ENCODE results near the gene SLCO3A1.
"Not testable (repeated sequence)": the region's sequence is repeated elsewhere in the genome, so short reads cannot be mapped to it uniquely, and the experiment has no call there.

Gene SLCO3A1

GRCh38 chr15:91942720-91943394 lies 89.3 kb downstream of the SLCO3A1 start:
- DNase-seq: no peak

- DNase-seq: no peak
Measured at GRCh38 chr15:91944331-91944730, 90.8 kb downstream of the SLCO3A1 start.

DNA sequence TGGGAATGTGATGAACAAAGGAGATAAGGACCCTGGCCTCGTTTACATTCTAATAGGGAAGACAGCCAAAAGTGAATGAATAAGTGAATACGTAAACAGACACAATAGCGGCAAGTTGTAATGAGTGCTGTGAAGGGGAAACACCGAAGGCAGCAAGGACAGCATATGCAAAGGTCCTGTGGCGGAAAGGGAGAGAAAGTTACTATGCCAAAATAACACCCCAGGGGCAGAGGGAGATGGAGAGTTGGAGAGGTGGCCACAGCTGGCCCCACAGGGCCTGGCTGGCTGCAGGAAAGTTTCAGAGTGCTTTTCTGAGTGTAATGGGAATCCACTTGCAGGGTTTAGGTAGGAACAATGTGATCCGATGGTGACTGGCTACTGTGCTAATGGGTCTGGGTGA lies 91.9 kb downstream of the SLCO3A1 start:
- DNase-seq: no peak

- DNase-seq: no peak
Measured at GRCh38 chr15:91946075-91946474, 92.6 kb downstream of the SLCO3A1 start.

- no peak for DNase-seq
Measured at GRCh38 chr15:91946581-91947292, 93.2 kb downstream of the SLCO3A1 start.

DNA sequence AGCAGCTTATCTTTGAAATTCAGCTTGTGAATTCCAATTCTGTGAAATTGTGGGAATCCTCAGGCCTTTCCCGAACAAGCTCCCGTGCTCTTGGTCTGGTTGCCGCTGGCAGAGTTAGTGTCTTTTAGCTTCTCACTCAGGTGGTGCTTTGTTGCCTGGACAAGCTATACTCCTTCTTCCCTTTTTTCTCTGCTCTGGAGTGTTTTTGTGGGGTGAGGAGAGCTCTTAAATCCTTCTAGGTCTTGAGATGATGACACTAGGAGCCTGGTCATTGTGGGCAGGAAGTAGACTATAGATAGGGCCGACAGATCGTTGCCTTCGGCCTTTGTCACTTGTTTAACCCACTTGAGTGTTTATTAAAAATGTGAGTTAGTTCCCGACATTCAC lies 93.8 kb downstream of the SLCO3A1 start:
- DNase-seq: no peak

GRCh38 chr15:91947683-91948608 lies 94.4 kb downstream of the SLCO3A1 start:
- DNase-seq: no peak

GRCh38 chr15:91949361-91949760 lies 95.9 kb downstream of the SLCO3A1 start:
- no peak for DNase-seq

GRCh38 chr15:91950054-91950453 lies 96.5 kb downstream of the SLCO3A1 start:
- DNase-seq: no peak

GRCh38 chr15:91950631-91951329 lies 97.3 kb downstream of the SLCO3A1 start:
- no peak for DNase-seq

DNA sequence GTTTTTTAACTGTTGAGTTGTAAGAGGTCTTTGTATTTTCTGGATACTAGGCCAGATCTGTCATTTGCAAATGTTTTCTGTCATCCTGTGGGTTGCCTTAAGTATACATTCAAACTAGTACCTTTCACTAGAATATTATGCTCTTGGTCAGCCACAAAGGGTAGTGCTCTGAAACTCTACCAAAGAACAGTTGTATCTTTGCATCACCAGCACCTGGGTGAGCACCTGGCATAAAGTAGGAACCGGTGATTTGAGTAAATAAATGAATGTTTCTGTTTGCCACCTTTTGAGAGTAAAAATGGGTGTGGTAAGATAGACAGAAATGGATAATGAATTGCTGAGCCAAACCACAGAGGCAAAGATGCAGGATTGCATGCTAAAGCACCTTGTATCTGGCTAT lies 98.7 kb downstream of the SLCO3A1 start:
- DNase-seq: no peak

DNA sequence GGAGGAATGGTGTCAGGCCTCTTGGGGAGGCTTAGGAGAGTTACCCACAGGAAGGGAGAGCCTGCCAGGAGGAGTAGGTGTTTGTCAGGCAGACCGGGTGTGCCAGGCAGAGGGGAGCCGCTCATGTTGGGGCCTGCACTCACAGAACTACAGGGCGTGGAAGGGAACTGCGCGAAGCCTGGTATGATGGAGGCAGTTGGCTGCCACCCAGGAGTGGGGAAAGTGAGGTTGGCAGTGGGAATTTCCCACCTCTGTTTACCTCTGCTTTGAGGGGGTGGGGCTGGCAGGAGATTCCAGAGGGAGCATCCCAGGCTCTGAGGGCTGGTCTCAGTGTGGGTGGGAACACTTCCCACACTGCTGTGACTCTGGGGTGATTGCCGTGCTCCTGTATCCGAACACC lies 99.9 kb downstream of the SLCO3A1 start:
- no peak for DNase-seq

GRCh38 chr15:91954292-91954691 lies 100.8 kb downstream of the SLCO3A1 start:
- DNase-seq: no peak

DNA sequence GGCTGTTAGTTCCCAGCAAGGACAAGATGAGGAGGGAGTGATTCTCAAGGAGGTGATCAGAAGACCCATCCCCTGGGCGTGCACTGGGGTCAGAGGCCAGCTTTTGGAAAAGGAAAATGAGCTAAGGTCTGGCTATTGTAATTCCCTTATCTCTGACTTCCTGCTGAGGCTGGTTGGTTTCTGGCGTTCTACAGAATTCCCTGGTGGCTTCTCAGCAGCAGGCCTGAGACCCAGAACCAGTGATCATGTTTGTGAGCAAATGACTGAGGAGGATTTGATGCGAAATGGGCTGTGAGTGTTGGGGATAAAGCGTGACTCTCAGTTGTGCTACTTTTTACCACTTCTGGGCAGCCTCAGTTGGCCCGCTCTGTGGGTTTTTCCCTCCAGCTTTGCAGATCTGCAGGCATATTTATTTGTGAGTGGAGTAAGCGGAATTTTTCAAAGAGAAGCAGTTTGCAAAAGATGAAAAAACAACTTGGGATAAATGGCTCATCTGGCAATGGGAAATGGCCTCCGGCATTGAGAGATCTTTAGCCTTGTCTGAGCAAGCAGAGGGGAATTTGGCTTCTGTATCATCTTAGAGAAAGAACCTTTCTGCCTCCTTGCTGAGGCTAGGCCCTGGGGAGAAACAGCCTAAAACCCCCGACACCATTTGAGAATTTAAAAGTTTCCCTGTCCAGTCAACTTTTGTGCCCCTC lies 102.7 kb downstream of the SLCO3A1 start:
- no peak for DNase-seq

GRCh38 chr15:91961357-91961756 lies 107.8 kb downstream of the SLCO3A1 start:
- DNase-seq: no peak

DNA sequence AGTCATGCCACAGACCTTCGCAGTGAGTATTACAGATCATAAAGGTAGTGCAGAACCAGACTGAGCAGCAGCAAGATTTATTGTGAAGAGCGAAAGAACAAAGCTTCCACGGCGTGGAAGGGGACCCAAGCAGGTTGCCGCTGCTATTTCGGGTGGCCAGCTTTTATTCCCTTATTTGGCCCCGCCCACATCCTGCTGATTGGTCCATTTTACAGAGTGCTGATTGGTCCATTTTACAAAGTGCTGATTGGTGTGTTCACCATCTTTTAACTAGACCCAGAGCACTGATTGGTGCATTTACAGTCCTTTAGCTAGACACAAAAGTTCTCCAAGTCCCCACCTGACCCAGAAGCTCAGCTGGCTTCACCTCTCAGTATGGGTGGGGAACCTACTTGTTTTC lies 110.2 kb downstream of the SLCO3A1 start:
- DNase-seq: not testable (repeated sequence)

DNA sequence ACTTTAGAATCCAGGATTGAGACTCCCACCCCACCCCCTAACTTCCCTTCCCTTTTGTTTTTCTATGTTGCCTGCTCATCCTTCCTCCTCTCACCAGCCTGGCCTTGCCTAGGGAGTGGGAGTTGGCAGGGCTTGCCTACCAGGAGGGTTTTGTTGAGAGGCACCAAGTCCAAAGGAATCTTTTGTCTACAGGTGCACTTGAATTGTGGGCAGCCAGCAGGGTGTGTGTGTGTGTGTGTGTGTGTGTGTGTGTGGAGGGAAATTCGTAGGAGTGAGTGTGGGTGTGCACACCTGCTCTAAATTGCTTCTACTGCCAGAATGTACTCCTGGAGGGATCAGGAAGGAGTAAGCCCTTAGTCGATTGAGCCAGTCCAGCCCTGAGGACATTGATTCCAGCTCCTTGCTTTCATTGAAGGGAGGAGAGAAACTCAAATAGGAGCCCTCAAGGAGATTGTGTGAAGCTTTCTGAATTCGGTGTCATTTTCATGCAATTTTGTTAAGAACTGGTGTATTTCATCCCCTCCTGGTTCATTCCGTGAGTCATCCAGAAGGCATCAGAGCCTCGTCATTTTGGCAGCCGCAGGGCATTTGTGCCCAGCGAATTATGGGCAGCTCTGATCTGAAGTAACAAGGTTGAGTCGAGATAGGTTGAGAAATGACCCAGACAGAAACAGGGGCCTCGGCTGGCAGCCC lies 112.1 kb downstream of the SLCO3A1 start:
- DNase-seq: no peak

- DNase-seq: no peak
Measured at GRCh38 chr15:91966194-91966552, 112.7 kb downstream of the SLCO3A1 start.

- DNase-seq: no peak
Measured at GRCh38 chr15:91967935-91968606, 114.6 kb downstream of the SLCO3A1 start.

DNA sequence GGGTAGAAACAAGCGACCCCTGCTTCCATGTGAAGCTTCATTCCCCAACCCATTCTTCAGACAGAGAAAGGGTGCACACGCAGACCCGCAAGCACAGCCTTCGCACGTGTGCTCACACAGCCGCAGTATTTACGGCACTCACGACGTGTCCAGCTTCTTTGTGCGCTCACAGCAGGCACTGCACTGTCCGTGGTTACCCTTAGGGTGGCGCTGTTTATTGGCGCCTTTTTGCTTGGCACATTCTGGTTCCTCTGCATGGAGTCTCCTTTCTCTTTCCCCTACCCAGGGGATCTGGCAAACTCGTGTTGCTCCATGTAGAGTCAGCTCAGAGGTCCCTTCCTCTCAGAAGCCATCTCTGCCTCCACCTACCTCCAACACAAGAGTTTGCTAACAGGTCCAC lies 115.1 kb downstream of the SLCO3A1 start:
- no peak for DNase-seq

DNA sequence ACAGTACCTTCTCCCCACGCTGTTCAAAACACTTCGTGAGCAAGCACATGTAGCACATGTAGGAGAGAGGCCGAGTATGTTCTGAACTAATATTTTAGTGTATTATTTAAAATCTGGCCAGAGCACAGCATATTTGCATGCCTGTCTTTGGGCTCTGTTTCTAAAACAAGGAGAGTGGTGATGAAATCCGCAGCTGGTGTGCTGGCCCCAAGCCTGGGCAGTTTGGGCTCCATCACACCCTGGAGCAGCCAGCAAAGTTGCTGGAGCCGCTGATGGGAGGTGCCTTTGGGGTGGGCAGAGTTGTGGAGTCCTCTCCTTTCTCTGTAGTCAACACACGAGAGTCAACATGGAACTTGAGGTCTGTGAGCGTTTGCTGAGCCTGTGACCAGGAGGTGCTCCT lies 116.6 kb downstream of the SLCO3A1 start:
- no peak for DNase-seq
